A673 (cell line): Measurements from ENCODE around the gene ULK4. TPM values are rescaled to one million over a fixed set of nuclear protein-coding genes. Genes with fewer than 3 reads are reported as not detected.

ENCODE experiments used
- BruUV-seq: library from RNA; stranded (reverse); fragments of 400-500 nt; replicated peaks from 2 replicates; lab custom pipeline; 2021; lab: Mats Ljungman, UMichigan
- CTCF ChIA-PET: fragments of 300-600 bp; sonication (Branson Sonifier 250); formaldehyde crosslinking; loops from one replicate; lab custom pipeline; 2022; ENCODE audit warnings: antibody characterized with exemption; lab: Charles Lee
- POLR2A ChIA-PET: fragments of 300-600 bp; sonication (Branson Sonifier 250); formaldehyde crosslinking; loops from one replicate; lab custom pipeline; 2022; ENCODE audit warnings: antibody characterized with exemption; ENCODE audit not compliant: low non-redundant PET; lab: Charles Lee
- DNase-seq: peaks from one replicate; pipeline ENCODE4 v3.0.0-alpha.2; 2015; ENCODE audit warnings: low spot score
- H3K27ac ChIP-seq: fragments of 200-600 bp; sonication (generic); 2 replicates; pipeline ENCODE4 v1.5.1; 2016; ENCODE audit warnings: mixed run types, low read depth, mild to moderate bottlenecking, mixed read lengths, antibody characterized with exemption, low read length; ENCODE audit not compliant: poor library complexity, severe bottlenecking
- H3K27me3 ChIP-seq: fragments of 200-600 bp; sonication (generic); replicated peaks from 2 replicates; pipeline ENCODE4 v1.6.1; 2017; ENCODE audit warnings: mixed run types, low read depth, mild to moderate bottlenecking, mixed read lengths, antibody characterized with exemption, low read length; ENCODE audit not compliant: insufficient read depth, poor library complexity
- H3K36me3 ChIP-seq: fragments of 200-600 bp; sonication (generic); 2 replicates; pipeline ENCODE4 v1.6.1; 2016; ENCODE audit warnings: mixed run types, mild to moderate bottlenecking, mixed read lengths, antibody characterized with exemption, low read length; ENCODE audit not compliant: insufficient read depth, poor library complexity, severe bottlenecking
- H3K4me1 ChIP-seq: fragments of 200-600 bp; sonication (generic); 2 replicates; pipeline ENCODE4 v1.6.1; 2017; ENCODE audit warnings: mixed run types, mild to moderate bottlenecking, mixed read lengths, antibody characterized with exemption, low read length; ENCODE audit not compliant: insufficient read depth, poor library complexity, severe bottlenecking
- H3K4me3 ChIP-seq: fragments of 200-600 bp; sonication (generic); 2 replicates; pipeline ENCODE4 v1.5.1; 2016; ENCODE audit warnings: low read depth, mixed run types, mild to moderate bottlenecking, mixed read lengths, low read length; ENCODE audit not compliant: poor library complexity, severe bottlenecking
- H3K9me3 ChIP-seq: fragments of 200-600 bp; sonication (generic); 2 replicates; pipeline ENCODE4 v1.6.1; 2016; ENCODE audit warnings: mixed run types, low read depth, mild to moderate bottlenecking, mixed read lengths, antibody characterized with exemption, low read length; ENCODE audit not compliant: poor library complexity, severe bottlenecking
- EZH2 ChIP-seq: fragments of 200-600 bp; sonication (generic); IDR thresholded peaks from 2 replicates; pipeline ENCODE4 v1.6.1; 2017; ENCODE audit warnings: borderline replicate concordance, low read depth, mild to moderate bottlenecking, mixed read lengths, antibody characterized with exemption, low read length; ENCODE audit not compliant: poor library complexity, severe bottlenecking
- intact Hi-C: fragments of 100-400 bp; cut with micrococcal nuclease; formaldehyde crosslinking; loops from one replicate; pipeline ENCODE4 v1.10.0; 2022; ENCODE audit not compliant: unreplicated experiment
- total RNA-seq: library from RNA; stranded (reverse); gene quantifications from 2 replicates; pipeline ENCODE4 v1.2.3, GENCODE V29; 2021
- TF ChIP-seq, protein P1 (sequence below): fragments of 300-800, 200-600 bp; sonication (generic); conservative IDR thresholded peaks from 2 replicates; pipeline ENCODE4 v1.5.1; 2017; ENCODE audit warnings: low read depth, mild to moderate bottlenecking, antibody characterized with exemption, low read length, moderate library complexity, mixed read lengths

Gene ULK4
- total RNA-seq, 1 experiment from 2014 or later: 7.4 TPM

GRCh38 chr3:41932464-41932863 lies 29.4 kb downstream of the ULK4 start:
- TF ChIP-seq, protein P1, sequence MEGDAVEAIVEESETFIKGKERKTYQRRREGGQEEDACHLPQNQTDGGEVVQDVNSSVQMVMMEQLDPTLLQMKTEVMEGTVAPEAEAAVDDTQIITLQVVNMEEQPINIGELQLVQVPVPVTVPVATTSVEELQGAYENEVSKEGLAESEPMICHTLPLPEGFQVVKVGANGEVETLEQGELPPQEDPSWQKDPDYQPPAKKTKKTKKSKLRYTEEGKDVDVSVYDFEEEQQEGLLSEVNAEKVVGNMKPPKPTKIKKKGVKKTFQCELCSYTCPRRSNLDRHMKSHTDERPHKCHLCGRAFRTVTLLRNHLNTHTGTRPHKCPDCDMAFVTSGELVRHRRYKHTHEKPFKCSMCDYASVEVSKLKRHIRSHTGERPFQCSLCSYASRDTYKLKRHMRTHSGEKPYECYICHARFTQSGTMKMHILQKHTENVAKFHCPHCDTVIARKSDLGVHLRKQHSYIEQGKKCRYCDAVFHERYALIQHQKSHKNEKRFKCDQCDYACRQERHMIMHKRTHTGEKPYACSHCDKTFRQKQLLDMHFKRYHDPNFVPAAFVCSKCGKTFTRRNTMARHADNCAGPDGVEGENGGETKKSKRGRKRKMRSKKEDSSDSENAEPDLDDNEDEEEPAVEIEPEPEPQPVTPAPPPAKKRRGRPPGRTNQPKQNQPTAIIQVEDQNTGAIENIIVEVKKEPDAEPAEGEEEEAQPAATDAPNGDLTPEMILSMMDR: no peak
- TF ChIP-seq EZH2: no peak
- ChIA-PET POLR2A (no interaction called here), CTCF (no interaction called here)

DNA sequence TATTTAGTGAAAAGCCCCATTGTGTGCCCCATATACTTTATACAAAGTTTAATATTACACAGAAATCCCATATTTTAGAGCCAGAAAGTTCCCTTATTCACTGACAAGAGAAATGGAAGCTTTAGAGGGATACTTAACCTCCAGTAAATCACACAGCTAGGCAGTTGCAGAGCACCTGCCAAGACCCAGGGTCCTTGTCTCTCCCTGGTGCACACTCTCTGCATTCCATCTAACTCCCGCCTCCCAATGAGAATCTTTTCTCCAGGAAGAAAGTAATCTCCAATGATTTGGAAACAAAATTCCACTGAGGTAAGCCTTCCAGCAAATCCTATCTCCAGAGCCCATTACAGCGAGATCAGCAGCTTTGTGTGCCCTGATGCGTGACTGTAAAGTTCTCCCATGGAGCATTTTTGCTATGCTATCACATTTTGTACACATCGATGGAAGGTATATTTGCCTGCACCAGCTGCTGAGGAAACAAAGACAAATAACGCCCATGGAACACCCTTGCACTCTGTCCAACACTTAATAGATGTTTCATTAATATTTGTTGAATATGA lies 41.4 kb downstream of the ULK4 start:
- no peaks in the 10 kb centered on the region for H3K9me3 ChIP-seq
- TF ChIP-seq EZH2: no peak
- TF ChIP-seq, protein P1: no peak
- POLR2A ChIA-PET: interaction anchor here (0.6 kb wide), 1 partner anchor 18 kb away, joined by 3 read pairs; no protein-coding TSS in a partner anchor
- no peaks in the 10 kb centered on the region for H3K36me3 ChIP-seq
- no peaks in the 10 kb centered on the region for H3K27me3 ChIP-seq
- no peaks in the 10 kb centered on the region for H3K4me1 ChIP-seq
- CTCF ChIA-PET: no interaction called here
- no TSS peak for BruUV-seq
- H3K27ac ChIP-seq: no peak overlapping the region
- H3K4me3 ChIP-seq: no peak overlapping the region
- DNase-seq: no peak
- intact Hi-C loops: no loop called here

More at GRCh38 chr3:41932464-41932863, 29.4 kb downstream of the ULK4 start:
- intact Hi-C loops: no loop called here
- Histone ChIP-seq H3K4me1 (no peaks in the 10 kb centered on the region), H3K36me3 (no peaks in the 10 kb centered on the region), H3K27ac (no peak overlapping the region), H3K9me3 (no peaks in the 10 kb centered on the region), H3K27me3 (no peaks in the 10 kb centered on the region), H3K4me3 (no peak overlapping the region)
- BruUV-seq: no TSS peak
- no peak for DNase-seq

DNA sequence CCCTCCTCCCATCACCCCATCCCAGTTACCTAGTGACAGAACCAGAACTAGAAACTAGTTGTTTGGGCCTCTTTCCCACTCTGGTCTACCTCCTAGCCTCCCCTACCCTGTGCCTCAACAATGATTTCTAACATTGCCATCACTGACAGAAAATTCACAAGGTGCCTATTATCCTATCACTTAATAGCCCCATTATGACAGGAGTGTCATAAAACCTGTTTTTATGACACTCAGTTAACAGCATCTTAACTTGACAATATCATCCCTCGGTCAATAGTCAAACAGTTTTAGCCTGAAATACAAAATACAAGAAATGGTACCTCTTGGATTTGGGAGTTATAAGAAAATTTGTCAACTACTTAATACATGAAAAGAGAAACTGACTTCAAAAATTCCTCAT lies 46.5 kb downstream of the ULK4 start:
- no peaks in the 10 kb centered on the region for H3K36me3 ChIP-seq
- DNase-seq: no peak
- BruUV-seq: no TSS peak
- H3K27ac ChIP-seq: no peak overlapping the region
- H3K27me3 ChIP-seq: no peaks in the 10 kb centered on the region
- no peaks in the 10 kb centered on the region for H3K9me3 ChIP-seq
- ChIA-PET CTCF (no interaction called here), POLR2A (no interaction called here)
- H3K4me3 ChIP-seq: no peak overlapping the region
- no peaks in the 10 kb centered on the region for H3K4me1 ChIP-seq
- intact Hi-C loops: no loop called here
- no peak for TF ChIP-seq EZH2
- TF ChIP-seq, protein P1: no peak
